Measurements from ENCODE around the gene DHX16. TPM values are rescaled to one million over a fixed set of nuclear protein-coding genes. Genes with fewer than 3 reads are reported as not detected.

DHX16 gene
- total RNA-seq, 4 donors from 2014 or later = 11.4 to 26.6 (median 24.4) TPM

DNA sequence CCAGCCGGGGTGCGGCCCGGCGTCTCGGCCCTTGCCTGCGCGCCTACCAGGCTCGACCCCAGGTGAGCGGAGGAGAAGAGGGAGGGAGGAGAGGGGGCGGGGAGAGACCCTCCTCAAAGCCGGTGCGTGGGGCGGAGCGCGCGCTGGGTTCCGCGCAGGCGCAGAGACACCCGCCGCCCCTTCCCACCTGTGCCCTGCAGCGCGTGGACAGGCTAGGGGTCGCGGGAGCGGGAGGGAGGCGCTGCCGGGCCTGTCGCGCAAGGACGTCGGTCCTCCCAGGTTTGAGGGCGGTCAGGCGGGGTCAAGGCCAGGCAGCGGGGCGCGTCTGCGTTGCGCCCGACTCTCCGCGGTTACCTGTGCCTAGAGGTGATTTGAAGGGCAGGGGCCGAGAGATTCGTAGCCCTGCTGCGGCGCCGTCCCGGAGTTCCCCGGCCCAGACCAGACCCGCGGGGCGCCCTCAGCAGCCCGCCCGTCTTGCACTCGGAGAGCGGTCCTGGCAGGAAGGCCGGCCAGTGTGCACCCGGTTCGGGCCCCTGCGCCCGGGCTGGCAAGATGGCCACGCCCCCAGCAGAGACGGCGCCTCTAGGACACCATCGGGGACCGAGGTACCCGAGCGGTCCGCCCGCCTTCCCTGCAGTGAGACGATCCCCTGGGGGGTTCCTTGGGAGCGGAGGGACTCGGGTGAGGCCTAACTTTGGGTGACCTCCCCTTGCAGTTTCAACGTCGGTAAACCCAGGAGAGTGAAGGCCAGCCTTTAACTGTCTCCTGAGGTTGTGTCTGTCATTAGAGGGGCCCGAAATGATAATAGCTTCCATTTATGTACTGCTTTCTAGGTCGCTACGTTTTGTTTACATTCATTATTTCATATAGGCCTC lies 25.3 kb downstream of the DHX16 start:
- Histone ChIP-seq H3K36me3 (peaks cover 0 to 52% (median 19%) of the 10 kb centered on the region in 3 donors), H3K4me3 (peak overlapping the region; percentile 90 to 100 (median 98)), H3K27ac (peak overlapping the region; percentile 96 to 99 (median 98)), H3K9me3 (no peaks in the 10 kb centered on the region), H3K27me3 (no peaks in the 10 kb centered on the region), H3K4me1 (peaks cover 10 to 30% (median 13%) of the 10 kb centered on the region in 3 donors)
- TF ChIP-seq POLR2A (IDR thresholded peaks at IDR 0.05) = peak in 2 of 4 donors; percentile 19 to 22
- TF ChIP-seq, protein P1, sequence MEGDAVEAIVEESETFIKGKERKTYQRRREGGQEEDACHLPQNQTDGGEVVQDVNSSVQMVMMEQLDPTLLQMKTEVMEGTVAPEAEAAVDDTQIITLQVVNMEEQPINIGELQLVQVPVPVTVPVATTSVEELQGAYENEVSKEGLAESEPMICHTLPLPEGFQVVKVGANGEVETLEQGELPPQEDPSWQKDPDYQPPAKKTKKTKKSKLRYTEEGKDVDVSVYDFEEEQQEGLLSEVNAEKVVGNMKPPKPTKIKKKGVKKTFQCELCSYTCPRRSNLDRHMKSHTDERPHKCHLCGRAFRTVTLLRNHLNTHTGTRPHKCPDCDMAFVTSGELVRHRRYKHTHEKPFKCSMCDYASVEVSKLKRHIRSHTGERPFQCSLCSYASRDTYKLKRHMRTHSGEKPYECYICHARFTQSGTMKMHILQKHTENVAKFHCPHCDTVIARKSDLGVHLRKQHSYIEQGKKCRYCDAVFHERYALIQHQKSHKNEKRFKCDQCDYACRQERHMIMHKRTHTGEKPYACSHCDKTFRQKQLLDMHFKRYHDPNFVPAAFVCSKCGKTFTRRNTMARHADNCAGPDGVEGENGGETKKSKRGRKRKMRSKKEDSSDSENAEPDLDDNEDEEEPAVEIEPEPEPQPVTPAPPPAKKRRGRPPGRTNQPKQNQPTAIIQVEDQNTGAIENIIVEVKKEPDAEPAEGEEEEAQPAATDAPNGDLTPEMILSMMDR (IDR thresholded peaks at IDR 0.05) = no peak
- DNase-seq = peak; percentile 17
- intact Hi-C loops (cut with DNase I) = no loop called here
- 1 to 2% methylated on average over 8 to 11 of the region's 78 CpGs for WGBS, 2 donors

DNA sequence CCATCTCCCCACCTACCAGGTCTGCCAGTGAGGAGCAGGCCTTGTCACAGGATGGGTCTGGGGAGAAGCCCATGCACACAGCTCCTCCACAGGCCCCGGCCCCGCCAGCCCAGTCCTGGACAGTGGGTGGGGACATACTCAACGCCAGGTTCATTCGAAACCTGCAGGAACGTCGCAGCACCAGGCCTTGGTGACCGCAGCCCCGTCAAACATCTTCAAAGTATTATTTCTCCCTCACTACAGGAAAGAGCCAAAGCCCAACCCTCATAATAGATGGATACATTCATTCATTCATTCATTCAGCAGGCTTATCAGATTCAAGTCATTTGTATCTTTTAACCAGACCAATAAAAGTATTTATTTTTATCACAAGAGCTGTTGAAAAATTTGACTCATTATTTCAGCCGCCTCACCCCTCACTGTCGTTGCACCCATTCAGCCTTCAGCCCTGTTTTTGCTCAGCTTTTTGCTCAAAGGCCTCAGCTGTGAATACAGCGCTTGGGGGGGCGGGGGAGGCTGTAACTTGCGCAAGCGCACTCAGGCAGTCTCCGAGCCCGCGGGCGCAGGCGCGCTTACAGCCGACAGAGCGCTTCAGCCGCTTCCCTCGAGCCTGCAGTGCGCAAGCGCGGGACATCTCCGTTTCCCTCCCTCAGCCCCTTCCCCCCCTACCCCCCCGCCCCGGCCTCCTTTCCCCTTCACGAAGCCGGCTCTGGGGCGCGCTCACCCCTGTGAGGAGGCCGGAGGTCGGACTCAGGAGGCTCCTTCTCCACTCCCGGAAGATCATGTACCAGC lies 26.2 kb downstream of the DHX16 start, which contains the start of gene C6orf136:
TSS of gene C6orf136 (plus strand) at position 684 of the 792 bp plus-strand sequence. CDS start at position 783, 99 bp downstream.
- Histone ChIP-seq H3K27ac (peak within 1 kb of the TSS; percentile 96 to 99 (median 98)), H3K36me3 (peaks cover 0 to 52% (median 11%) of the 10 kb centered on the region in 3 donors), H3K27me3 (no peaks in the 10 kb centered on the region), H3K4me1 (peaks cover 10 to 30% (median 13%) of the 10 kb centered on the region in 3 donors), H3K9me3 (no peaks in the 10 kb centered on the region), H3K4me3 (peak within 1 kb of the TSS; percentile 90 to 100 (median 98))
- DNase-seq = peak; percentile 49
- TF ChIP-seq POLR2A (IDR thresholded peaks at IDR 0.05) = no peak
- TF ChIP-seq, protein P1 (IDR thresholded peaks at IDR 0.05) = peak in 1 of 6 experiments; percentile 20
- intact Hi-C loops (cut with DNase I) = no loop called here
- WGBS, 2 donors = 8 to 17% methylated on average over 15 to 24 of the region's 37 CpGs

DNA sequence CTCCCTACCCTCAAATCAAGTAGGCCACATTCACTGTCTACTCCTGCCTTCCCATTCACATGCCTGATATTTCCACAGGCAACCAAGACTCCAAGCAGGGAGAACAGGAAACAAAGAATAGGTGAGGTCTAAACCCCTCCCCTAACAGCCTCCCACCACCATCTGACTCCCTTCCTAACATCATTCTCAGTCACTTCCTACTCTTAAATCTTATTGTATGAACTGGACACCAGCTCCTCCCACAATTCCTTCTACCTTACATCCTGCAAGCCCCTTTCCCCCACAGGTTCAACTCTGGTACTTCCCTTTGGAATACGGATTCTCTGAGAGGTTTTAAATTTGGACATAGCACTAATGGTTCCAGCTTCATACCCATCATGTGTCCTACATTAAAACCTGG lies 26.8 kb downstream of the DHX16 start:
- Histone ChIP-seq H3K4me1 (peaks cover 10 to 30% (median 13%) of the 10 kb centered on the region in 3 donors), H3K36me3 (peaks cover 0 to 52% (median 5%) of the 10 kb centered on the region in 3 donors), H3K27me3 (no peaks in the 10 kb centered on the region), H3K9me3 (no peaks in the 10 kb centered on the region), H3K27ac (peak overlapping the region in 2 of 4 donors; percentile 96 to 99), H3K4me3 (peak overlapping the region in 1 of 4 donors; percentile 100)
- TF ChIP-seq, protein P1 (IDR thresholded peaks at IDR 0.05) = no peak
- TF ChIP-seq POLR2A (IDR thresholded peaks at IDR 0.05) = no peak
- intact Hi-C loops (cut with DNase I) = no loop called here
- no peak for DNase-seq
- WGBS, 2 donors = 75 to 83% methylated on average over 1 of the region's 1 CpG

DNA sequence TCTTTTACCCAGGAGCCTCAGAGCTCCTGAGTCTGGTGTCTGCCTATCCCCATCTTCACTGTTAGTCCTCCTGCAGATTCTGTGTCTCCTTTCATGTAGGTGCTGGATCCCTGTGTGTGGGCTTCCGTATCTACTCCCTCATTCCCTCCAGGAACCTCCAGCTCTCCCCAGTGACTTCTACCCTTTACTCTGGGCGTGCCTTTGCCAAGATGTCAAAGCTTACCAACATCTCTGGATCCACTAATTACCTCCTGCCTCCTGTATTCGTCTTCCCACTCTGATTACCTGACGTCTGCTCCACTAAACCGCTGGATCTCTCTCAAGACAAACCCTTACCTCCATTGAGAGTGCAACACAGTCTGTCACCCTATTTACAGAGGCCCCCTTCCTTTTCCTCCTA lies 28.0 kb downstream of the DHX16 start:
- no peak for DNase-seq
- H3K4me3 ChIP-seq = no peak overlapping the region
- H3K9me3 ChIP-seq = no peaks in the 10 kb centered on the region
- peaks cover 0 to 52% (median 0%) of the 10 kb centered on the region in 3 donors for H3K36me3 ChIP-seq
- no peak overlapping the region for H3K27ac ChIP-seq
- TF ChIP-seq POLR2A (IDR thresholded peaks at IDR 0.05) = no peak
- TF ChIP-seq, protein P1 (IDR thresholded peaks at IDR 0.05) = no peak
- peaks cover 10 to 30% (median 13%) of the 10 kb centered on the region in 3 donors for H3K4me1 ChIP-seq
- intact Hi-C loops (cut with DNase I) = no loop called here
- H3K27me3 ChIP-seq = no peaks in the 10 kb centered on the region
- 80 to 84% methylated on average over 5 of the region's 5 CpGs for WGBS, 2 donors
